WTC11 (cell line): ENCODE data around the gene KDM4B. TPM values are rescaled to one million over a fixed set of nuclear protein-coding genes. Genes with fewer than 3 reads are reported as not detected.

Experiments
- ATAC-seq: fragments of 200-7000 bp; cut with Tn5 transposase; 2 replicates; pipeline ENCODE4 v1.10.0; 2021; ENCODE audit warnings: mild to moderate bottlenecking, moderate library complexity
- CTCF ChIA-PET: fragments of 300-600 bp; sonication (Branson Sonifier 250); formaldehyde crosslinking; loops from one replicate; lab custom pipeline; 2021; ENCODE audit warnings: antibody characterized with exemption; lab: Charles Lee
- POLR2A ChIA-PET: fragments of 350-600 bp; sonication (Branson Sonifier 250); formaldehyde crosslinking; loops from one replicate; lab custom pipeline; 2021; ENCODE audit warnings: antibody characterized with exemption; lab: Charles Lee
- DNase-seq: peaks from one replicate; pipeline ENCODE4 v3.0.0; 2021; ENCODE audit warnings: low spot score
- H3K27ac Mint-ChIP-seq: 2 replicates; pipeline ENCODE4 v1.8.0; 2021; ENCODE audit warnings: mixed read lengths
- H3K27me3 Mint-ChIP-seq: 2 replicates; pipeline ENCODE4 v1.8.0; 2021; ENCODE audit warnings: low read depth, mild to moderate bottlenecking, moderate library complexity, mixed read lengths
- H3K36me3 Mint-ChIP-seq: 2 replicates; pipeline ENCODE4 v1.8.0; 2021; ENCODE audit warnings: mixed read lengths
- H3K4me1 Mint-ChIP-seq: 2 replicates; pipeline ENCODE4 v1.8.0; 2022; ENCODE audit warnings: mixed read lengths
- H3K4me3 Mint-ChIP-seq: 2 replicates; pipeline ENCODE4 v1.8.0; 2021; ENCODE audit warnings: mild to moderate bottlenecking, moderate library complexity, mixed read lengths
- H3K9me3 Mint-ChIP-seq: 2 replicates; pipeline ENCODE4 v1.8.0; 2021; ENCODE audit warnings: mixed read lengths
- ARID4B ChIP-seq: sonication (generic); formaldehyde crosslinking; IDR thresholded peaks from 2 replicates; pipeline ENCODE4 v1.8.0; 2023; ENCODE audit warnings: missing genetic modification reagents, mild to moderate bottlenecking, borderline replicate concordance
- ATF1 ChIP-seq: sonication (generic); formaldehyde crosslinking; IDR thresholded peaks from 2 replicates; pipeline ENCODE4 v1.8.1; 2023; ENCODE audit warnings: mild to moderate bottlenecking, moderate library complexity, missing genetic modification reagents
- CREB1 ChIP-seq: sonication (generic); formaldehyde crosslinking; IDR thresholded peaks from 2 replicates; pipeline ENCODE4 v1.8.0; 2023; ENCODE audit warnings: mild to moderate bottlenecking, missing genetic modification reagents
- CREM ChIP-seq: sonication (generic); formaldehyde crosslinking; IDR thresholded peaks from 2 replicates; pipeline ENCODE4 v1.8.1; 2022; ENCODE audit warnings: mild to moderate bottlenecking, missing genetic modification reagents, moderate library complexity
- E2F1 ChIP-seq: sonication (generic); formaldehyde crosslinking; IDR thresholded peaks from 2 replicates; pipeline ENCODE4 v1.8.0; 2022; ENCODE audit warnings: mild to moderate bottlenecking, missing genetic modification reagents
- E2F5 ChIP-seq: sonication (generic); formaldehyde crosslinking; IDR thresholded peaks from 2 replicates; pipeline ENCODE4 v1.8.1; 2022; ENCODE audit warnings: mild to moderate bottlenecking, moderate library complexity, missing genetic modification reagents
- ELF4 ChIP-seq: sonication (generic); formaldehyde crosslinking; IDR thresholded peaks from 2 replicates; pipeline ENCODE4 v1.8.1; 2022; ENCODE audit warnings: low read depth, mild to moderate bottlenecking, moderate library complexity, missing genetic modification reagents
- FOXP4 ChIP-seq: sonication (generic); formaldehyde crosslinking; IDR thresholded peaks from 2 replicates; pipeline ENCODE4 v1.8.0; 2022; ENCODE audit warnings: mild to moderate bottlenecking, missing genetic modification reagents
- IRF2 ChIP-seq: sonication (generic); formaldehyde crosslinking; IDR thresholded peaks from 2 replicates; pipeline ENCODE4 v1.8.0; 2022; ENCODE audit warnings: low read depth, missing genetic modification reagents, borderline replicate concordance
- RELA ChIP-seq: sonication (generic); formaldehyde crosslinking; IDR thresholded peaks from 2 replicates; pipeline ENCODE4 v1.8.1; 2022; ENCODE audit warnings: missing genetic modification reagents, mild to moderate bottlenecking, borderline replicate concordance
- STAT6 ChIP-seq: sonication (generic); formaldehyde crosslinking; conservative IDR thresholded peaks from 2 replicates; pipeline ENCODE4 v1.8.1; 2023; ENCODE audit warnings: mild to moderate bottlenecking, low read depth, missing genetic modification reagents, moderate library complexity
- USF1 ChIP-seq: sonication (generic); formaldehyde crosslinking; IDR thresholded peaks from 2 replicates; pipeline ENCODE4 v1.8.0; 2022; ENCODE audit warnings: mild to moderate bottlenecking, missing genetic modification reagents
- ZNF121 ChIP-seq: sonication (generic); formaldehyde crosslinking; IDR thresholded peaks from 2 replicates; pipeline ENCODE4 v1.8.0; 2023; ENCODE audit warnings: missing genetic modification reagents
- ZNF219 ChIP-seq: sonication (generic); formaldehyde crosslinking; IDR thresholded peaks from 2 replicates; pipeline ENCODE4 v1.8.0; 2023; ENCODE audit warnings: missing genetic modification reagents, mild to moderate bottlenecking, borderline replicate concordance
- ZNF263 ChIP-seq: sonication (generic); formaldehyde crosslinking; IDR thresholded peaks from 2 replicates; pipeline ENCODE4 v1.8.1; 2022; ENCODE audit warnings: low read depth, mild to moderate bottlenecking, moderate library complexity, missing genetic modification reagents
- ZNF416 ChIP-seq: fragments of 250-450 bp; sonication (Bioruptor Pico); IDR thresholded peaks from 2 replicates; pipeline ENCODE4 v1.9.0; 2021; ENCODE audit warnings: mild to moderate bottlenecking, inconsistent platforms
- total RNA-seq: library from RNA; stranded (reverse); gene quantifications from 3 replicates; pipeline ENCODE4 v1.2.3, GENCODE V29; 2021

Gene KDM4B
- total RNA-seq, 1 experiment from 2014 or later = 43.2 TPM

GRCh38 chr19:5139583-5140325, 170.8 kb downstream of the KDM4B start:
- H3K9me3 Mint-ChIP-seq = no peaks in the 10 kb centered on the region

GRCh38 chr19:5141129-5141849, 172.4 kb downstream of the KDM4B start:
- no peak for ATAC-seq
- POLR2A ChIA-PET = no interaction called here

More at GRCh38 chr19:5139583-5140325, 170.8 kb downstream of the KDM4B start:
- Mint-ChIP-seq H3K36me3 (peaks cover 19% of the 10 kb centered on the region), H3K4me3 (no peak overlapping the region), H3K27me3 (no peaks in the 10 kb centered on the region), H3K4me1 (no peaks in the 10 kb centered on the region), H3K27ac (no peak overlapping the region)
- no peak for ATAC-seq
- ChIA-PET POLR2A (no interaction called here), CTCF (interaction anchor here (2.4 to 5.2 kb wide), 4 partner anchors 14 to 91 kb away, joined by 21 to 46 read pairs (median 30); no protein-coding TSS in a partner anchor)
- DNase-seq = no peak
- no peak for TF ChIP-seq RELA
- no peak for TF ChIP-seq ZNF416 (CRISPR knock-in tag)
- no peak for TF ChIP-seq ZNF263 (CRISPR knock-in tag)
- TF ChIP-seq FOXP4 (CRISPR knock-in tag) = no peak
- no peak for TF ChIP-seq CREB1
- no peak for TF ChIP-seq ELF4

More at GRCh38 chr19:5141129-5141849, 172.4 kb downstream of the KDM4B start:
- TF ChIP-seq E2F5 (no peak), CREM (no peak), IRF2 (no peak), ATF1 (no peak), ZNF219 (CRISPR knock-in tag) (no peak), ZNF121 (CRISPR knock-in tag) (no peak), USF1 (CRISPR knock-in tag) (no peak), STAT6 (CRISPR knock-in tag) (no peak), ARID4B (CRISPR knock-in tag) (no peak), ELF4 (no peak), E2F1 (CRISPR knock-in tag) (no peak)
- peaks cover 21% of the 10 kb centered on the region for H3K36me3 Mint-ChIP-seq
- no peak for DNase-seq
- CTCF ChIA-PET = interaction anchor here (0.6 to 2.1 kb wide), 3 partner anchors 10 to 13 kb away, joined by 5 to 7 read pairs (median 5); no protein-coding TSS in a partner anchor
- H3K27me3 Mint-ChIP-seq = no peaks in the 10 kb centered on the region
- H3K27ac Mint-ChIP-seq = no peak overlapping the region
- H3K9me3 Mint-ChIP-seq = no peaks in the 10 kb centered on the region
- H3K4me3 Mint-ChIP-seq = no peak overlapping the region
- no peaks in the 10 kb centered on the region for H3K4me1 Mint-ChIP-seq
